Measurements from ENCODE around the gene NQO2. TPM values are rescaled to one million over a fixed set of nuclear protein-coding genes. Genes with fewer than 3 reads are reported as not detected.
A peak's percentile ranks its signal among the peaks of the same experiment; 100 is the strongest.
"Not testable (repeated sequence)": the region's sequence is repeated elsewhere in the genome, so short reads cannot be mapped to it uniquely, and the experiment has no call there.

Gene NQO2
- total RNA-seq, 3 donors from 2014 or later (not counting 1 experiment from before 2014, with no cell fraction given), result 13.1 to 21.7 (median 16.2) TPM

- Histone ChIP-seq H3K4me1 (ENCODE audit: control insufficient read depth, insufficient read depth, low read length) (peaks cover 23% of the 10 kb centered on the region), H3K4me3 (ENCODE audit: low read length) (peak overlapping the region; percentile 66), H3K27ac (ENCODE audit: low read length) (peak overlapping the region; percentile 47)
- intact Hi-C loops (cut with micrococcal nuclease), result loop anchor here (5.0 kb wide), 2 partner anchors 119 to 254 kb away; partner anchors contain the start of gene BPHL
- not testable (repeated sequence) for H3K36me3 Mint-ChIP-seq; H3K27me3 Mint-ChIP-seq (ENCODE audit: low read depth in 2 of 2); H3K27me3 ChIP-seq (ENCODE audit: control insufficient read depth, insufficient read depth, low read length); H3K36me3 ChIP-seq (ENCODE audit: control insufficient read depth, insufficient read depth, low read length); H3K9me3 Mint-ChIP-seq; H3K9me3 ChIP-seq (ENCODE audit: control insufficient read depth, insufficient read depth, low read length)
- WGBS (ENCODE audit: insufficient coverage), result 0% methylated on average over 8 of the region's 16 CpGs
- Mint-ChIP-seq H3K4me1 (peaks cover 21 to 37% of the 10 kb centered on the region in 2 donors), H3K4me3 (peak overlapping the region; percentile 88), H3K27ac (peak overlapping the region; percentile 74 to 86)
- TF ChIP-seq CTCF (IDR thresholded peaks at IDR 0.05), result peak; percentile 61
- DNase-seq, result peak; percentile 52 to 77
- ATAC-seq, result peak; percentile 52 to 65 (median 56)
These were observed 1.3 kb upstream of the NQO2 start for GRCh38 chr6:2998249-2998997.

- Mint-ChIP-seq H3K9me3 (no peaks in the 10 kb centered on the region), H3K4me3 (peak overlapping the region; percentile 88), H3K27me3 (ENCODE audit: low read depth in 2 of 2) (no peaks in the 10 kb centered on the region), H3K4me1 (peaks cover 21 to 37% of the 10 kb centered on the region in 2 donors), H3K36me3 (no peaks in the 10 kb centered on the region), H3K27ac (peak overlapping the region; percentile 74 to 86)
- Histone ChIP-seq H3K4me1 (ENCODE audit: control insufficient read depth, insufficient read depth, low read length) (peaks cover 23% of the 10 kb centered on the region), H3K27ac (ENCODE audit: low read length) (peak overlapping the region; percentile 47), H3K27me3 (ENCODE audit: control insufficient read depth, insufficient read depth, low read length) (no peaks in the 10 kb centered on the region), H3K4me3 (ENCODE audit: low read length) (peak overlapping the region; percentile 66), H3K36me3 (ENCODE audit: control insufficient read depth, insufficient read depth, low read length) (no peaks in the 10 kb centered on the region), H3K9me3 (ENCODE audit: control insufficient read depth, insufficient read depth, low read length) (no peaks in the 10 kb centered on the region)
- DNase-seq (no peak), ATAC-seq (peak; percentile 1 to 33 (median 15))
- intact Hi-C loops (cut with micrococcal nuclease), result loop anchor here (1.0 to 5.0 kb wide), 4 partner anchors 25 to 253 kb away; partner anchors contain the start of gene BPHL
- under 1% methylated on average over 30 of the region's 30 CpGs for WGBS (ENCODE audit: insufficient coverage)
- no peak for TF ChIP-seq CTCF (IDR thresholded peaks at IDR 0.05)
These were observed 586 bp upstream of the NQO2 start for GRCh38 chr6:2998998-2999617.

- no peaks in the 10 kb centered on the region for H3K27me3 Mint-ChIP-seq (ENCODE audit: low read depth in 2 of 2)
- H3K4me1 Mint-ChIP-seq, result peaks cover 21 to 37% of the 10 kb centered on the region in 2 donors
- H3K27ac Mint-ChIP-seq, result peak overlapping the region in 1 of 2 donors; percentile 45
- no peaks in the 10 kb centered on the region for H3K9me3 Mint-ChIP-seq
- H3K9me3 ChIP-seq (ENCODE audit: control insufficient read depth, insufficient read depth, low read length), result no peaks in the 10 kb centered on the region
- H3K27ac ChIP-seq (ENCODE audit: low read length), result no peak overlapping the region
- H3K36me3 ChIP-seq (ENCODE audit: control insufficient read depth, insufficient read depth, low read length), result peaks cover 16% of the 10 kb centered on the region
- H3K4me3 ChIP-seq (ENCODE audit: low read length), result no peak overlapping the region
- DNase-seq (no peak), ATAC-seq (no peak)
- H3K4me1 ChIP-seq (ENCODE audit: control insufficient read depth, insufficient read depth, low read length), result peaks cover 23% of the 10 kb centered on the region
- intact Hi-C loops (cut with micrococcal nuclease), result no loop called here
- 92% methylated on average over 7 of the region's 11 CpGs for WGBS (ENCODE audit: insufficient coverage)
- peak overlapping the region; percentile 92 for H3K4me3 Mint-ChIP-seq
- H3K36me3 Mint-ChIP-seq, result no peaks in the 10 kb centered on the region
- H3K27me3 ChIP-seq (ENCODE audit: control insufficient read depth, insufficient read depth, low read length), result no peaks in the 10 kb centered on the region
- no peak for TF ChIP-seq CTCF (IDR thresholded peaks at IDR 0.05)
These were observed 1.6 kb downstream of the NQO2 start for GRCh38 chr6:3001146-3001772.
